CD4-positive, alpha-beta T cell treated with Interferon gamma for 1 hour (primary cell): ENCODE data around the gene FAM177A1.
A peak's percentile ranks its signal among the peaks of the same experiment; 100 is the strongest.
"Not testable (repeated sequence)": the region's sequence is repeated elsewhere in the genome, so short reads cannot be mapped to it uniquely, and the experiment has no call there.

ENCODE experiments used
- DNase-seq: peaks from one replicate; pipeline ENCODE4 v3.0.0-alpha.2; 2020

FAM177A1 gene

DNA sequence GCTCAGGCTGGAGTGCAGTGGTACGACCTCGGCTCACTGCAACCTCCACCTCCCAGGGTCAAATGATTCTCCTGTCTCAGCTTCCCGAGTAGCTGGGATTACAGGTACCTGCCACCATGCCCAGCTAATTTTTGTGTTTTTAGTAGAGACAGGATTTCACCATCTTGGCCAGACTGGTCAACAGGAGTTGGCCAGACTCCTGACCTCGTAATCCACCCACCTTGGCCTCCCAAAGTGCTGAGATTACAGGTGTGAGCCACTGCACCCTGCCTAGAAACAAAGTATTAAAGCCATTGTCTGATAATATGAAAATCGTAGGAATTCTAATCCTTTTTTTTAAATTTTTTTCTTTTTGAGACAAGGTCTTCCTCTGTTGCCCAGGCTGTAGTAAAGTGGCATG is 19.7 kb downstream of the FAM177A1 start:
- not testable (repeated sequence) for DNase-seq

DNA sequence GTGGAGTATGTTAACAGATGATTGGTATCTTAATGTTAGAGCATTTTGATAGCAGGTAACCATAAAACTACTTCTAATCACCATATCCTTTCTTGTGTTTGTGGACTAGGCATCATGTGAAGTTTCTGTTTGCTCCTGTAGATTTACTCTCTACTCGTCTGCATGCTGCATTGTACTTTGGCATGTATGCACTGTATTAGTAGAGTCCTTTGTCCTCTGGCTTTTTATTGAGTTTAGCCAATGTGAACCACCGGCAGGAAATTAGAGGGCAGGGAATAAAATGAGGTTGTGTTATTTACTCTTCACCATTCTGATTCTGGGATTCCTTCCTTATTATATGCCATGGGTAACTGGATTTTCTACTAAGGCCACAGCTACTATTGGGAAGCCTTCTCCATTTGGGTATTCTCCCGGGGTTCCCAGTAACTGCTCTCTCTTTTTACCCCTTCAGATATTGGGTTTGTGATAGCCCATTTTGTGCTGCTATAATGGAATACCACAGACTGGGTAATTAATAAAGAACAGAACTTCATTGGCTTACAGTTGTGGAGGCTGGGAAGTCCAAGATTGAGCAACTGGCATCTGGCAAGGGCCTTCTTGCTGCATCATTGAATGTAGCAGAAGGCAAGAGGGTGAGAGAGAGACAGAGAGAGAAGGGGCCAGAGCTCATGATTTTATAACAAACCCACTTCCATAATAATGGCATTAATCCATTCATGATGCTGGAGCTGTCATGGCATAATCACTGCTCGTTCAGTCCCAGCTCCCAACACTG is 22.4 kb downstream of the FAM177A1 start:
- no peak for DNase-seq

DNA sequence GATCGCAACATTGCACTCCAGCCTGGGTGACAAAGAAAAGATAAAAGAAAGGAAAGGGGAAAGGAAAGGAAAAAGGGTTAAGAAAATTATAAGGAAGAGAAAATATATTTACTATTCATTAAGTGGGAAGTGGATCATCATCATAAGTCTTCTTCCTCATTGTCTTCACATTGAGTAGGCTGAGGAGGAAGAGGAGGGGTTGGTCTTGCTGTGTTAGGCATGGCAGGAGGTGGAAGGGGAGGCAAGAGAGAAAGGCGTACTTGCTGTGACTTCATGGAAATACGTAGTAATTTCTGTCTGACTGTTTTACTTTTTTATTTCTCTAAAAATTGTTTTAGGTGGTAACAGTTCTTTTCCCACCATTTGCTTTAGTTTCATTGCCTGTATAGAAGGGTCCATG is 26.2 kb downstream of the FAM177A1 start:
- no peak for DNase-seq

DNA sequence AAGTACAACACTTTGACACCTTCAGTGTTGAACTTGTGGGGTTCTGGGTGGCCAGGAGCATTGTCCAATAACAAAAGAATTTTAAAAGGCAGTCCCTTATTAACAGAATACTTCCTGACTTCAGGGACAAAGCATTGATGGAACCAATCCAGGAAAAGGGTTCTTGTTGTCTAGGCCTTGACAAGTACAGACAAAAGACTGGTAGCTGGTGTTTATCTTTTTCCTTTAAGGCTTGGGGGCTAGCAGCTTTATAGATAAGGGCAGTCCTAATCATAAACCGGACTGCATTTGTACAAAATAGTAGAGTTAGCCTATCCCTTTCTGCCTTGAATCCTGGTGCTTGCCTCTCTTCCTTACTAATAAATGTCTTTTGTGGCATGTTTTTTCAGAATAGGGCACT is 27.4 kb downstream of the FAM177A1 start:
- no peak for DNase-seq

DNA sequence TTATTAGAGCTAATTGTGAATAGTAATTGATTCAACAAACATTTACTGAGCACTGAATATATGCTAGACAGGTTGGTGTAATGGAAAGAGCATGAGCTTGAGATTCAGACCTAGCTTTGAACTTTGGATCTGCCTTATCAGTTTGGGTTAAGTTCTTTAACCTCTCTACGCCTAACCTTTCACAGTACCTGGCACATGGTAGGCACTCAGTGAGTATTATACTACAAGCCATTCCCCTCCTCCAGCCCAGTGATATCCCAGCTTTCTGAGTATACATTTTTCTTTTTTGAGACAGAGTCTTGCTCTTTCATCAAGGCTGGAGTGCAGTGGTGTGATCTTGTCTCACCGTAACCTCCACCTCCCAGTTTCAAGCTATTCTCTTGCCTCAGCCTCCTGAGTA is 32.0 kb downstream of the FAM177A1 start:
- DNase-seq = no peak

DNA sequence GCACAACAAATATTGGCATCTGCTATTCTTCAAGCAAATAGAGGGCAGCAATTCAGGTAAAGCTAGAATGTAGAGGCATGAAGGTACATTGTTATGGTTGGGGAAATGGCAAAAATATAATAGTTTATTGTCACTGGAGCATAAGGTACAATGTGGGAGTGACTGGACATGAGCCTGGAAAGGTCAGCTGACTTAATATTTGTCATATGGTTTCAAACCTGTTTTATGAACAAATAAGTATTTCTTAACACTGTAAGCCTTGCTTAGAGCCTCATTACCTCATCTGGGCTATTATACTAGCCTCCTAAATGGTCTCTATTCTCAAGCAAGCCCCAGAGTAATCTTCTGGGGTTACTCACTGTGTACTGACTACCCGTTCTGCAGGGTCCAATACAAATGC is 33.7 kb downstream of the FAM177A1 start:
- no peak for DNase-seq

DNA sequence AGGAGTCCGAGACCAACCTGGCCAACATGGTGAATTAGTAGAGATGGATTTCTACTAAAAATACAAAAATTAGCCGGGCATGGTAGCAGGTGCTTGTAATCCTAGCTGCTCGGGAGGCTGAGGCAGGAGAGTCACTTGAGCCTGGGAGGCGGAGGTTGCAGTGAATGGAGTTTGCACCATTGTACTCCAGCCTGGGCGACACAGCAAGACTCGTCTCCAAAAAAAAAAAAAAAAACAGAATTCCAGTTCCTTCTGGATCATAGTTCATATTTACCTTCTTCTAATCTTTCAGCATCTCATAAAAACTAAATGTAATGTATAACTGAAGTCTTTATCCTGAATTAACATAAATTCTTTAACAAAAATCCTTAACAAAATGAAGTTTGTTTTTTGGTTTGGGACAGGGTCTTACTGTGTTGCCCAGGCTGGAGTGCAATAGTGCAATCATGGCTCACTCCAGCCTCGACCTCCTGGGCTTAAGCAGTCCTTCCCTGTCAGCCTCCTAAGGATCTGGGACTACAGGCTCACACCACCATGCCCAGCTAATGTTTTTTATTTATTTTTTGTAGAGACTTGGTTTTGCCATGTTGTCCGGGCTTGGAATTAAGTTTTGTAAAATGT is 37.6 kb downstream of the FAM177A1 start:
- DNase-seq = no peak

DNA sequence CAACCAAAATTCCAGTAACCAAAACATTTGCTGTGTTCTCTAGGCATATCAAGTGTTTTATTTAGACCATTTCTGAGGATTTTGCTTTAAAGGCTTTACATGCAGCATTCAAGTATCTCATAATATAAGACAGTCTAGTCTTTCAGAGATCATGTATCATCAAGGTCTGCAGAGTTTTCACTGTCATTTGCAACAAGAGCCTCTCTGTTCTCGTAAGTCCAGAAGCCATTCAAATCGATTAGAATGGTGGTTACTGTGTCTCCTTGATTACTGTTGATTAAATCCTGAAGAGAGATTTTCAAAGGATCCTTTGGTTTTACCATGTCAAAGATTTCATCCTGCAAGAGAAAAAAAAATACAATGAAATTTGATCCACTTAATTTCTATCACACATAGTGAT is 39.4 kb downstream of the FAM177A1 start:
- DNase-seq = no peak

DNA sequence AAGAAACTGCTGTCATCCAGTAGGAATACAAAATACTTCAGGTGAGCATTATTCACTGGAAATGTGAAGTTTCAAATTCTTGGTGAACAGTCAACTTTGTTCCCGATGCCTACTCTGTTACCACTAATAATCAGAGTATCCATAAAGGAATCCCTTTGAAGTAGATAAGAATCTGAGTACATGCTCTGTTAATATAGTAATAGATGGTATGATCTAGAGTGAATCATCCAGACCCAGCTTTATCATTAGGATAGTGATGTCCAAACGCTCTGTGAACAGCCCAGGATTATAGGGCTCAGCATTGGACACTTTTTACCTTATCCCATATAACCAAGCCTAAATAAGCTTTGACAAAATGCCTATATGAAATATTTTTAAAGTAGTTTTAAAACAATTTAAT is 42.4 kb downstream of the FAM177A1 start:
- no peak for DNase-seq

DNA sequence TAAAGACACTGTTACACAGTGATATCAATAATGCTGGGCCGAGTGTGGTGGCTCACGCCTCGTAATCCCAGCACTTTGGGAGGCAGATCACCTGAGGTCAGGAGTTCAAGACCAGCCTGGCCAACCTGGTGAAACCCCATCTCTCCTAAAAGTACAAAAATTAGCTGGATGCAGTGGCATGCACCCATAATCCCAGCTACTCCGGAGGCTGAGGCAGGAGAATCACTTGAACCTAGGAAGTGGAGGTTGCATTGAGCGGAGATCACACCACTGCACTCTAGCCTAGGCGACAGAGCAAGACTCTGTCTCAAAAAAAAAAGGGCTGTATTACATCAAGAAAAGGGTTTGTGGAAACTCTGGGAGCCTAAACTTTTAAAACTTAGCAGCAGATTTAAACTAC is 48.6 kb downstream of the FAM177A1 start:
- not testable (repeated sequence) for DNase-seq

DNA sequence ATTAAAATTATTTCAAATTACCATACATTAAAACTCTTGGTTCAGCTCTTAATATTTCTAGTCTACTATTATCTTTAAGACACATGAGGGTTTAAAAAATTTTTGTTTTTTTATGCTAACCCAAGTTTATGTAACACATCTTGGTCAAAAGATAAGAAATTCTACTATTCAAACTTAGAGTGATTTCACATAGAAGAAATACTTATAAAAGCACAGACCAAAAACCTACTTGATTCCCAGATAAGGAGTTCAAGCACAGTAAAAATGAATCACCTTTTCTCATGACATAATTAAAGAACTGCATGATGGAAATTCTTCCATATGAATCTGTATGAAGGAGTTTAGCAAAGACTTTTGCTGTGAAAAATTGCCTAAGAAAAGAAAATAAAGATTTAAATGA is 61.8 kb downstream of the FAM177A1 start:
- DNase-seq = no peak

DNA sequence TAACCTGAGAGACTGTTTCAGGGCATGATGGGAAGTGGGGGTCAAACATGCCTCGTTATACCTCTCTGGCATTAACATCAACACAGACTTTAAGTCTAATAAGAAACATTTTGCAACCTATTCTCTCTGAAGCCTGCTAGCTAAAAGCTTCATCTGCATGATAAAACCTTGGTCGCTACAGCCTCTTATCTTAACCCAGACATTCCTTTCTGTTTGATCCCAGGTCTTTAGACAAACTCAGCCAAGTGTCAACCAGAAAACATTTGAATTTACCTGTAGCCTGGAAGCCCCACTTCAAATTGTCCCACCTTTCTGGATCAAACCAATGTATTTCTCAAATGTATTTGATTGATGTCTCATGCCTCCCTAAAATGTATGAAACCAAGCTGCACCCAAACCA is 66.6 kb downstream of the FAM177A1 start:
- no peak for DNase-seq

DNA sequence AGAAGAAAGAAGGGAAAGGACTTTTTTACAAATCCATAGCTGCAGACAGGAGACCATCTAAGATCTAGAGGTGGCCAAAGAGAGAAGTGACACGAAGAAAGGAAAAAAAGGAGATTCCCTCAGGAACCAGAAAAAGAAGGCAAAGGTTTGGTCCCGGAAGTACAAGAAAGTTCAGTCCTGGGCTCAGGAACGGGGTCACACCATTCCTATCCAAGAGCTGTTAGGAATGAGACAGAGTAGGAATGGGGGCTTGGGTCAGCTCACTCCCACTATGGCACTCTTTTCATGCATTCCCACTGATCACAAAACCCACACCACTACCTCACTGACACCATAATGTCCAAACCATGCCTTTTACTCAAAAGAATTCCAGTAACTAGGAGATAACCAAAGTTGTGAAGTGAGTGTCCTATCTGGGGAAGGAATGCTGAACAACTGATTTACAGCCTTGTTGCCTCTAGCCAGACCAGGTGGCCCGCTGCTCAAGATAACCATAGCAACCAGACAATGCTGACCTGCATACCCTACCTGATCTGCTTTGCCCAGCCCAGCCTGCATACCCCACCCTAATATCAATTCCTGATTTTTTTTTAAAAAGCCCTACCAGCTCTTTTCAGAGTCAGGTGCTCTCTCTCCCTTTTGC is 67.4 kb downstream of the FAM177A1 start:
- DNase-seq = no peak

DNA sequence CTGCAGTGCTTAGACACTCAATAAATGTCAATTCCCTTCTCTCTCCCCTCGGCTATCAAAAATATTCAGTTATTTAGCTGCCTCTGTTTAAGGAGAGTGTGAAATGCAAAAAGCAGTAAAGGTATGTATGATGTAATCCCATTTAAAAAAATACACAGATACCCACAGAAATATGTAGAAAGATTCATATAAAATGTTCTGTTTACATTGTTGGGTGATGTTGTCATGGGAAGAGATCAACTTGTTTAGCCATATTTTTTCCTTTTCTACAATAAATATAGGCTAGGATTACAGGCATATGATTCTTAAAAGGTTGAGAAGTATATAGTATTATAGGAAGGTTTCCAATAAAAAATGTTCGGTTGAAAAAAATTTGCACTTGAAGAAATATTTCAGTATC is 68.0 kb downstream of the FAM177A1 start:
- no peak for DNase-seq

DNA sequence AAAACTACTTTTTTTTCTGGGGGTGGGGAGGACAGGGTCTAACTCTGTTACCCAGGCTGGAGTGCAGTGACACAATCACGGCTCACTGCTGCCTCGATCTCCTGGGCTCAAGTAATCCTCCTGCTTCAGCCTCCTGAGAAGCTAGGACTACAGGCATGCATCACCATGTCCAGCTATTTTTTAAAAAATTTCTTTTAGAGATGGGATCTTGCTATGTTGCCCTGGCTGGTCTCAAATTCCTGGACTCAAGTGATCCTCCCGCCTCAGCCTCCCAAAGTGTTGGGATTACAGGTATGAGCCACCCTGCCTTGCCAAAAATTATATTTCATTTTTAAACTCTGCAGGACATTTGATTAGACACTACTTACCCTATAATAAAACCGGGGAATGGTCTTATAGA is 70.2 kb downstream of the FAM177A1 start:
- DNase-seq = no peak

DNA sequence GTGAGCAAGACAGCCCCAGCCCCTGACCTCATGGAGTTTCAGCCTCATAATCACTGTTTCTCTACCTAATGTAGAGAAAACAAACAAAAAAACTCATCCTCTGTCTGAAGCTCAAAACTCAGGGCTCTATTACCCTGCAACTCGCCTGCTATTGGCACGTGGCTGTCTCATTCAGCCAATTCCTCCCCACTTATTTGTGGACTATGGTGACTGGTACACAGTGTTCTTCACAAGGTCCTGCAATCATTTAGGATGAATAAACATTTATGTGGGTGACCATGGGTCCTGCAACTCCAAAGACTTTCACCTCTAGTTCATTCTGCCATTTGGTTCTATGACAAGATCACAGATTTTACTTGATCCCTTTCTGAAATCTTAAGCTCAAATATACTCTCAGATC is 71.0 kb downstream of the FAM177A1 start:
- no peak for DNase-seq

DNA sequence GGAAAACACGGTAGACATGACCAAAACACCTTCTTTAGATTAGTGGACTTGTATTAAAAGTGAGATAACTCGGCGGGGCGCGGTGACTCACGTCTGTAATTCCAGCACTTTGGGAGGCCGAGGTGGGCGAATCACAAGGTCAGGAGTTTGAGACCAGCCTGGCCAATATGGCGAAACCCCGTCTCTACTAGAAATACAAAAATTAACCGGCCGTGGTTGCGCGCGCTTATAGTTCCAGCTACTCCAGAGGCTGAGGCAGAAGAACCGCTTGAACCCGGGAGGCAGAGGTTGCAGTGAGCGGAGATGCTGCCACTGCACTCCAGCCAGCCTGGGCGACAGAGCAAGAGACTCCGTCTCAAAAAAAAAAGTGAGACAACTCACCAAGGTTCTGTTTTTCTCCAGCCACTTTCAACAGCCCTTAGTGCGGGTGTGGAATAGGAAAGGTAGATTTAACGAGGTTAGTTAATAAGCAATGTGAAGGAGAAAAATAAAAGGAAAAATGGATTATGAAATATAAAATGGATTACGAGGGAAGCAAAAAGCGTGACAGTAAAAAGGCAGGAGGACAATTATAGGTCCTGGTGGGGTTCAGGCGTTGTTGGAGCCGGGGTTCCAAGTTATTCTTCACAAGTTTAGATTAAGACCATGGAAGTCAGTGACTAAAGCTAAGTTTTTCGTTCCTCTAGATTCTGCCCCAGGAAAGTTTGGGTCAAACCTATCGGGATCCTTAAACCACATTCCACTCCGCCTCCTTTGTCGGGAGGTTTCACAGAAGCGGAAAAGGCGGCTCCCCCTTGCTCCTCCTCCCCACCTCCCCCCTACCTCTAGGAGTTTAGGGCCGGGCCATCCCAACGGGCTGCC is 75.2 kb downstream of the FAM177A1 start:
- no peak for DNase-seq

DNA sequence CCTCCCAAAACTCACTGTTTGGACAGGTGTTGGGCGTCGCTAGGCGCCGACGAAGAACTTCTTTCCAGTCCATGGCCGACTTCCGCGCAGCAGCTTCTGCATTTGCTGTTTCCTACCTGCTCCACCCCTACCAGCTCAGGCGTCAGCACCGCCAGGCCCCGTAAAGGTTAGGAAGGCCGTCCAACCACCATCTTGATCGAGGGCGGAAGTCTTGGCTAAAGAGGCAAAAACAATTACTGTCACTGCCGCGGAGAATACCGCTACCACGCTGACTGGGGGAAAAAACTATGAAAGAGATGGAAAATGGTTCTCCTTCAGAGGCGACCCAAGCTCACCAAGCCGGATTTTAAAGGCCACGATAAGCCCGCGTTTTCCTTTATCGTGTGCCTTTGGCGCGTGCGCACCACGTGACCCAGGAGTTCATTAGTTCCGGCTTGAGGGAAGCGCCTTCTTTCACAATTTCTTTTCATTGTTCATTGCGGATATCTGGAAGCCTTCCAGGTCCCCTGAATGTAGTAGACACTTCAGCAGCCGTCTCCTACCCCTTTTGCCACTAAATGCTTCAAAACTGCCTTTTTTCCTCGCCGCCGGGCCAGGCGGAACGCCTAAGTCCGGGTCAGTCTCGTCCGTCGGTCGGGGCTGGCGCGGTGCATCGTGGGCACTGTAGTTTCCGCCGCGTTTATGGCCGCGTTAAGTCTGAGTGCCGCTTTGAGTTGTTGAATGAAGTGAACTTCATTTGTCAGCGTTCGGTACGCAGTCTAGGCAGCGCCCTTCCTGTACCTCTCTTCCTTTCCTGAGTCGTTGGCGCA is 76.0 kb downstream of the FAM177A1 start, which contains the start of the genes PPP2R3C and PRORP:
PPP2R3C (minus strand) TSS at position 104 of the 809 bp plus-strand sequence; CDS start at position 73, 31 bp downstream.
PRORP (plus strand) TSS at position 666 of the 809 bp plus-strand sequence. CDS start 694 bp downstream, outside the sequence.
- peak; percentile 96 for DNase-seq

DNA sequence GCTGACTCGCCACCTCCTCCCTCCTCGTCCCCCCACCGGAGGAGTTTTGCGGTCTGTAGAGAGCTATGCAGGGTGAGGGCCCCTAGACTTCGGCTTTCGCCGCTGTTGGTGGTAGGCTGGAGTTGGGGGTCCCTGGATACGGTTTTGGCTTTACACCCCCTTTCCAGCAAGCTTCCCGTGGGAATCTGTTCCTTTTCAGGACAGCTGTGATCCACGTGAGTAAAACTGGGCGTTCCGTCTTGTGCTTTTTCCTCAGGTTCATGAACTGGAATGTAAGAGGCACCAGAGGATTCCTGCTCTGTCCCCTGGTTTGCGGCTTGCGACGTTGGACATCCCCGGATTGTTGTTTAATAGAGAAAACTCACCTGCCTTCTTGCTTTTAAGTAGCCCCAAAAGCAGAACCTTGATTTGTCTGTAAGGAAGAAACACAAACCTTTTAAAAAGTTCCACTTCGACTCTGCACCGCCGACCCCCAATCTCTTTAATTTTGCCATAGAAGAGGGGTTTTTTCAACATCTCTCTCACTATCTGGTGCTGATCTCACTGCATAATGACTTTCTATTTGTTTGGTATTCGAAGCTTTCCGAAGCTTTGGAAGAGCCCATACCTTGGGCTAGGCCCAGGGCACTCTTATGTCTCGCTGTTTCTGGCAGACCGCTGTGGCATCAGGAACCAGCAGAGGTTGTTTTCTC is 76.8 kb downstream of the FAM177A1 start:
- no peak for DNase-seq

DNA sequence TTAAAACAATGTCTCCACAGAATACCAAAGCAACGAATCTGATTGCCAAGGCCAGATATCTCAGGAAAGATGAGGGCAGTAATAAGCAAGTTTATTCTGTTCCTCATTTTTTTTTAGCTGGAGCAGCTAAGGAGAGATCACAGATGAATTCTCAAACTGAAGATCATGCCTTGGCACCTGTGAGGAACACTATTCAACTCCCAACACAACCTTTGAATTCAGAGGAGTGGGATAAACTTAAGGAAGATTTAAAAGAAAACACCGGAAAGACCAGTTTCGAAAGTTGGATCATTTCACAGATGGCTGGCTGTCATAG is 77.3 kb downstream of the FAM177A1 start:
- no peak for DNase-seq

DNA sequence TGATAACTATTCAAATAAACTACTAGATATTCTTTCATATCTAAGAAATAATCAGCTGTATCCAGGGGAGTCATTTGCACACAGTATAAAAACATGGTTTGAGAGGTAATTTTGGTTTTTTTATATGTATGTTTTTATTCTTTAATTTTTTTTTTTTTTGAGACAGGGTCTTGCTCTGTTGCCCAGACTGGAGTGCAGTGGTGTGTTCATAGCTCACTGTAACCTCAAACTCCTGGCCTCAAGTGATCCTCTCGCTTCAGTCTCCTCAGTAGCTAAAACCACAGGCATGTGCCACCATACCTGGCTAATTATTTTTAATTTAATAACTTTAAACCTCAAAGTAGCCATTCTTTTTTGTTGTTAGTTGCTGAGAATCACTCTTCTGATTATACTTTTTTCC is 78.1 kb downstream of the FAM177A1 start:
- DNase-seq = no peak
